DOHH2 (cell line): ENCODE results near the gene SPACDR.

Experiments
- H3F3A ChIP-seq: fragments of 200-600 bp; sonication (generic), shearing (Covaris generic); 2 replicates; pipeline ENCODE4 v1.6.0; 2016; ENCODE audit warnings: antibody characterized with exemption, mild to moderate bottlenecking; ENCODE audit not compliant: control insufficient read depth, insufficient read depth
- H3K27ac ChIP-seq: fragments of 200-600 bp; sonication (generic); 2 replicates; pipeline ENCODE4 v1.5.1; 2014; ENCODE audit warnings: low read depth, mild to moderate bottlenecking, low read length, moderate library complexity
- H3K27me3 ChIP-seq: fragments of 200-600 bp; sonication (generic); 2 replicates; pipeline ENCODE4 v1.6.1; 2014; ENCODE audit warnings: mild to moderate bottlenecking, low read length, mixed read lengths; ENCODE audit not compliant: control insufficient read depth
- H3K36me3 ChIP-seq: fragments of 200-600 bp; sonication (generic); 2 replicates; pipeline ENCODE4 v1.6.1; 2014; ENCODE audit warnings: mild to moderate bottlenecking, low read length, moderate library complexity, mixed read lengths; ENCODE audit not compliant: control insufficient read depth
- H3K4me1 ChIP-seq: fragments of 200-600 bp; sonication (generic); 2 replicates; pipeline ENCODE4 v1.6.1; 2014; ENCODE audit warnings: mild to moderate bottlenecking, low read length, mixed read lengths; ENCODE audit not compliant: control insufficient read depth
- H3K4me2 ChIP-seq: fragments of 200-600 bp; sonication (generic); 2 replicates; pipeline ENCODE4 v1.6.0; 2014; ENCODE audit warnings: mild to moderate bottlenecking, low read length, moderate library complexity
- H3K4me3 ChIP-seq: fragments of 200-600 bp; sonication (generic); 2 replicates; pipeline ENCODE4 v1.5.1; 2014; ENCODE audit warnings: mild to moderate bottlenecking, low read length, mixed read lengths
- H3K79me2 ChIP-seq: fragments of 200-600 bp; sonication (generic); 2 replicates; pipeline ENCODE4 v1.6.1; 2014; ENCODE audit warnings: mild to moderate bottlenecking, low read length, mixed read lengths; ENCODE audit not compliant: control insufficient read depth
- H3K9me2 ChIP-seq: fragments of 200-600 bp; sonication (generic); replicated peaks from 2 replicates; pipeline ENCODE4 v1.6.1; 2014; ENCODE audit warnings: mild to moderate bottlenecking, low read length, mixed read lengths; ENCODE audit not compliant: control insufficient read depth
- H3K9me3 ChIP-seq: fragments of 200-600 bp; sonication (generic); 2 replicates; pipeline ENCODE4 v1.6.1; 2014; ENCODE audit warnings: antibody characterized with exemption, low read length, mixed read lengths; ENCODE audit not compliant: control insufficient read depth, insufficient read depth
- H4K20me1 ChIP-seq: fragments of 200-600 bp; sonication (generic); 2 replicates; pipeline ENCODE4 v1.6.0; 2014; ENCODE audit warnings: low read depth, mild to moderate bottlenecking, antibody characterized with exemption, low read length, moderate library complexity; ENCODE audit not compliant: control insufficient read depth, insufficient read depth
- EZH2phosphoT487 ChIP-seq: fragments of 200-600 bp; sonication (generic); IDR thresholded peaks from 2 replicates; pipeline ENCODE4 v1.6.1; 2017; ENCODE audit warnings: borderline replicate concordance, mild to moderate bottlenecking, antibody characterized with exemption, low read length, moderate library complexity, mixed read lengths
- TF ChIP-seq, protein P1 (sequence below): fragments of 200-600 bp; sonication (generic); IDR thresholded peaks from one replicate; pipeline ENCODE4 v1.5.1; 2014; ENCODE audit warnings: antibody characterized with exemption, mild to moderate bottlenecking, low read depth, low read length; ENCODE audit not compliant: poor library complexity, severe bottlenecking

SPACDR gene

DNA sequence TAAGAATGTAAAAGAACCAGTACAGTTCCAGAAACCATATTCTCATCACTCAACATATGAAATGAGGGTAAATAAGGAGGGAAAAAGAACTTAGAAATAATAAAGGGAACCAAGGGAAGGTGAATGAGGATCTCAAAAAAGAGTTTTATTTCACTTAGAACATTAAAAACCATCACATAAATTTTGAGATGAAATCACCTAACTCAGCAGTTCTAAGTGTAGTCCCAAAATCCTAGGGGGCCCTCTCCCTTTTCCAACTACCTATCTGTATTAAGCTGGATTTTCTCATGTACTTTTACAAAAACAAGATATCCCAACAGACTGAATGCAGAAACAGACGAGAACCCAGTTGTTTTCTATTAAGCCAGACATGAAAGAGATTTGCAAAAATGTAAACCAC, 38.7 kb downstream of the SPACDR start:
- peaks cover 5% of the 10 kb centered on the region for H3K9me3 ChIP-seq
- H3K4me1 ChIP-seq = peaks cover 6% of the 10 kb centered on the region
- H3K27me3 ChIP-seq = no peaks in the 10 kb centered on the region
- H3K4me2 ChIP-seq = no peak overlapping the region
- H3K27ac ChIP-seq = no peak overlapping the region
- H3K79me2 ChIP-seq = peaks cover 7% of the 10 kb centered on the region
- H3K9me2 ChIP-seq = no peaks in the 10 kb centered on the region
- H3K4me3 ChIP-seq = no peak overlapping the region
- H3F3A ChIP-seq = peaks cover 12% of the 10 kb centered on the region
- no peaks in the 10 kb centered on the region for H4K20me1 ChIP-seq
- peaks cover 6% of the 10 kb centered on the region for H3K36me3 ChIP-seq
- TF ChIP-seq, protein P1, sequence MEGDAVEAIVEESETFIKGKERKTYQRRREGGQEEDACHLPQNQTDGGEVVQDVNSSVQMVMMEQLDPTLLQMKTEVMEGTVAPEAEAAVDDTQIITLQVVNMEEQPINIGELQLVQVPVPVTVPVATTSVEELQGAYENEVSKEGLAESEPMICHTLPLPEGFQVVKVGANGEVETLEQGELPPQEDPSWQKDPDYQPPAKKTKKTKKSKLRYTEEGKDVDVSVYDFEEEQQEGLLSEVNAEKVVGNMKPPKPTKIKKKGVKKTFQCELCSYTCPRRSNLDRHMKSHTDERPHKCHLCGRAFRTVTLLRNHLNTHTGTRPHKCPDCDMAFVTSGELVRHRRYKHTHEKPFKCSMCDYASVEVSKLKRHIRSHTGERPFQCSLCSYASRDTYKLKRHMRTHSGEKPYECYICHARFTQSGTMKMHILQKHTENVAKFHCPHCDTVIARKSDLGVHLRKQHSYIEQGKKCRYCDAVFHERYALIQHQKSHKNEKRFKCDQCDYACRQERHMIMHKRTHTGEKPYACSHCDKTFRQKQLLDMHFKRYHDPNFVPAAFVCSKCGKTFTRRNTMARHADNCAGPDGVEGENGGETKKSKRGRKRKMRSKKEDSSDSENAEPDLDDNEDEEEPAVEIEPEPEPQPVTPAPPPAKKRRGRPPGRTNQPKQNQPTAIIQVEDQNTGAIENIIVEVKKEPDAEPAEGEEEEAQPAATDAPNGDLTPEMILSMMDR = no peak
- no peak for TF ChIP-seq EZH2phosphoT487

DNA sequence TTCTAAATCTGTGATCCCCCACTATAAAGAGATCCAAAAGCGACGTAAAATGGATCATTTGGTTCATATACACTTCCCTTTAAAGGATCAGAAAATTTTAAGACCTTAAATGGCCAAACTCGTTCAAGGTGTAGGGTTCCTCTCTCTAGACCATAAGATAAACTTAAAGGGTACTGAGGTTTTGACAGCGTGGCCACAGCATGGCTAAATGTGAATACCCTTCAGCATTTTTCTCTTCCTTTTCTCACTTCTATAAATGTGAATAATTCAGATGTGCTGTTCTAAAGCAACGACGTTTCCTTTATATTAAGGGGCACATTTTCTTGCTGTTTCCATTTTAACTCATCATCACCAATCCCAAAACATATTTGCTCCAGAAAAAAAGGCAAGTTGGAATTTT, 40.7 kb downstream of the SPACDR start:
- Histone ChIP-seq H3K36me3 (no peaks in the 10 kb centered on the region), H3K4me2 (no peak overlapping the region), H3K27me3 (no peaks in the 10 kb centered on the region), H3K9me2 (no peaks in the 10 kb centered on the region), H3K9me3 (peaks cover 5% of the 10 kb centered on the region), H3K27ac (no peak overlapping the region), H4K20me1 (no peaks in the 10 kb centered on the region), H3K4me1 (peaks cover 16% of the 10 kb centered on the region), H3K79me2 (no peaks in the 10 kb centered on the region), H3F3A (peaks cover 12% of the 10 kb centered on the region), H3K4me3 (no peak overlapping the region)
- TF ChIP-seq, protein P1 = no peak
- no peak for TF ChIP-seq EZH2phosphoT487

DNA sequence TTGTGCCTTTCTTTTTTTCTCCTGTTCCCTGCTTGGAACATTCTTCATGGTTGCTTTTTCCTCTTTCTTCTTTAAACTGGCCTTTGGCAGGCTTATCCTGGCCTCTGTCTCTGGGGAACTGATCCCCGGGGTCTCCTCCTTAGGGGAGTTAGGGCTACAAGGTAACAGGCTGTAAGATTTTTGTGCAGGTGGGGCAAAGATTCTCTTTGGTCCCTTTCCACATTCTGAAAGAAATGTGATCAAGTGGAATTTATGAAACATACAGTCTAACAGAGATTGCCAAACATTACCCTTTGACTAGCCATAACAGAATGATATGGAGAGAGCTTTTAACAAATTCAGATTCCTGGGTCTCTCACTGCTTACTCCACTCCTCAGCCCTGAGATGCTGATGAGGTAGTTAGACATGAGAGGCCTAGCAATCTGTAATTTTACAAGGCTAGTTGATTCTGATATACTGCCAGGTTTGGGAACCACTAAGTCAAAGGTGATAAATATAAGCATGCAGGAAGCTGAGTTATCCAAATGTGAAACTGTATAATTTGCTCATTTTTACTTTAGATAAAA, 44.3 kb downstream of the SPACDR start:
- Histone ChIP-seq H3K4me2 (no peak overlapping the region), H3K79me2 (no peaks in the 10 kb centered on the region), H3K27me3 (no peaks in the 10 kb centered on the region), H3K4me1 (peaks cover 11% of the 10 kb centered on the region), H3K4me3 (no peak overlapping the region), H4K20me1 (no peaks in the 10 kb centered on the region), H3K27ac (no peak overlapping the region), H3K9me2 (no peaks in the 10 kb centered on the region), H3K36me3 (no peaks in the 10 kb centered on the region), H3F3A (peaks cover under 1% of the 10 kb centered on the region; the same call in 1 of the 2 replicates), H3K9me3 (no peaks in the 10 kb centered on the region)
- no peak for TF ChIP-seq EZH2phosphoT487
- TF ChIP-seq, protein P1 = no peak
